ENCODE results near the gene ZNF547. TPM values are rescaled to one million over a fixed set of nuclear protein-coding genes. Genes with fewer than 3 reads are reported as not detected.

ZNF547 gene
- total RNA-seq, 1 donor from 2014 or later, result 3.9 TPM

GRCh38 chr19:57410877-57411671 is 47.7 kb downstream of the ZNF547 start, which contains the start of gene ZNF17:
Gene ZNF17, plus strand, starts transcription at chr19:57411161. Its CDS starts 2,455 bp downstream, at chr19:57413616.
- TF ChIP-seq CTCF (IDR thresholded peaks at IDR 0.05; ENCODE audit: insufficient read depth, low read length, severe bottlenecking), result no peak
- Histone ChIP-seq H3K27me3 (ENCODE audit: control insufficient read depth, insufficient read depth, low read length) (no peaks in the 10 kb centered on the region), H3K4me3 (ENCODE audit: low read depth, low read length) (peak within 1 kb of the TSS; percentile 68), H3K36me3 (ENCODE audit: control insufficient read depth, insufficient read depth, low read length) (no peaks in the 10 kb centered on the region)
- FAIRE-seq, result peak; percentile 81
- DNase-seq (ENCODE audit: low read depth), result peak; percentile 90

GRCh38 chr19:57419439-57419838 is 56.1 kb downstream of the ZNF547 start:
- H3K4me3 ChIP-seq (ENCODE audit: low read depth, low read length), result no peak overlapping the region
- peaks cover 17% of the 10 kb centered on the region for H3K36me3 ChIP-seq (ENCODE audit: control insufficient read depth, insufficient read depth, low read length)
- DNase-seq (ENCODE audit: low read depth) (no peak), FAIRE-seq (no peak)
- TF ChIP-seq CTCF (IDR thresholded peaks at IDR 0.05; ENCODE audit: insufficient read depth, low read length, severe bottlenecking), result no peak
- no peaks in the 10 kb centered on the region for H3K27me3 ChIP-seq (ENCODE audit: control insufficient read depth, insufficient read depth, low read length)

DNA sequence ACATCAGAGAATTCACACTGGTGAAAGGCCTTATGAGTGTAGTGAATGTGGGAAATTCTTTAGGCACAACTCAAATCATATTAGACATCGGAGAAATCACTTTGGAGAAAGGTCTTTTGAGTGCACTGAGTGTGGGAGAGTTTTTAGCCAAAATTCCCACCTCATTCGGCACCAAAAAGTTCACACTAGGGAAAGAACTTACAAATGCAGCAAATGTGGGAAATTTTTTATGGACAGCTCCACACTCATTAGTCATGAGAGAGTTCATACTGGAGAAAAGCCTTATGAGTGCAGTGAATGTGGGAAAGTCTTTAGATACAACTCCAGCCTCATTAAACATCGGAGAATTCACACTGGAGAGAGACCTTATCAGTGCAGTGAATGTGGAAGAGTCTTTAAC is 57.7 kb downstream of the ZNF547 start:
- H3K4me3 ChIP-seq (ENCODE audit: low read depth, low read length), result no peak overlapping the region
- no peaks in the 10 kb centered on the region for H3K27me3 ChIP-seq (ENCODE audit: control insufficient read depth, insufficient read depth, low read length)
- FAIRE-seq, result no peak
- peaks cover 17% of the 10 kb centered on the region for H3K36me3 ChIP-seq (ENCODE audit: control insufficient read depth, insufficient read depth, low read length)
- no peak for DNase-seq (ENCODE audit: low read depth)
- TF ChIP-seq CTCF (IDR thresholded peaks at IDR 0.05; ENCODE audit: insufficient read depth, low read length, severe bottlenecking), result no peak

Other genes starting within 250 kb of the ZNF547 start
- not detected in 2 replicates for gene USP29, start 243.6 kb upstream of the ZNF547 start, total RNA-seq
- not detected in 2 replicates for gene ZIM3, start 218.3 kb upstream of the ZNF547 start, total RNA-seq
- not detected in 2 replicates for gene DUXA, start 196.1 kb upstream of the ZNF547 start, total RNA-seq
- 43.1 and 46.1 TPM in 2 replicates for gene ZNF264, start 172.1 kb upstream of the ZNF547 start, total RNA-seq
- 1.3 and 1.6 TPM in 2 replicates for gene AURKC, start 132.5 kb upstream of the ZNF547 start, total RNA-seq
- 21.9 and 27.9 TPM in 2 replicates for gene ZNF805, start 122.9 kb upstream of the ZNF547 start, total RNA-seq
- gene ZNF460, start 83.1 kb upstream of the ZNF547 start, total RNA-seq, result 126 and 131 TPM in 2 replicates
- gene ZNF543, start 43.1 kb upstream of the ZNF547 start, total RNA-seq, result 13.2 and 14.7 TPM in 2 replicates
- gene ZNF304, start 12.3 kb upstream of the ZNF547 start, total RNA-seq, result 12.7 and 13.7 TPM in 2 replicates
- gene TRAPPC2B, start within 50 bp of the ZNF547 start, total RNA-seq, result 13.7 and 16.5 TPM in 2 replicates
- 30.1 and 31.9 TPM in 2 replicates for gene ZNF548, start 26.3 kb downstream of the ZNF547 start, total RNA-seq
- gene ZNF17, start 47.6 kb downstream of the ZNF547 start, total RNA-seq, result 9.0 and 11.3 TPM in 2 replicates
- gene ZNF749, start 71.8 kb downstream of the ZNF547 start, total RNA-seq, result 18.4 and 23.2 TPM in 2 replicates
- 0.53 and 1.2 TPM in 2 replicates for gene VN1R1, start 93.6 kb downstream of the ZNF547 start, total RNA-seq
- gene ZNF772, start 114.0 kb downstream of the ZNF547 start, total RNA-seq, result 11.8 and 24.3 TPM in 2 replicates
- gene ZNF419, start 124.2 kb downstream of the ZNF547 start, total RNA-seq, result 17.6 and 33.8 TPM in 2 replicates
- 20.5 and 31.7 TPM in 2 replicates for gene ZNF773, start 136.4 kb downstream of the ZNF547 start, total RNA-seq
- 6.9 and 7.6 TPM in 2 replicates for gene ZNF549, start 163.8 kb downstream of the ZNF547 start, total RNA-seq
- 6.3 and 9.7 TPM in 2 replicates for gene ZNF550, start 196.3 kb downstream of the ZNF547 start, total RNA-seq
- gene ZNF416, start 215.4 kb downstream of the ZNF547 start, total RNA-seq, result 5.5 and 7.4 TPM in 2 replicates
- gene ZIK1, start 220.6 kb downstream of the ZNF547 start, total RNA-seq, result 7.4 and 8.4 TPM in 2 replicates
- 3.7 and 3.9 TPM in 2 replicates for gene ZNF530, start 236.3 kb downstream of the ZNF547 start, total RNA-seq

Measured in bronchial epithelial cell (primary cell).